Esophagus squamous epithelium (tissue), 5 donors: Measurements from ENCODE around the gene ADAMTS12. TPM values are rescaled to one million over a fixed set of nuclear protein-coding genes. Genes with fewer than 3 reads are reported as not detected.

ENCODE experiments used
- DNase-seq: peaks from one replicate; lab custom pipeline; 2025; lab: John Stamatoyannopoulos, UW
- H3K27ac ChIP-seq, 4 donors: fragments of 200-600 bp; sonication (generic); one replicate each; pipeline ENCODE4 v1.5.1; 2016 to 2019; ENCODE audit warnings: mild to moderate bottlenecking in 1 of 4
- H3K27me3 ChIP-seq, 4 donors: fragments of 200-600 bp; sonication (generic); 1 replicate in 3 of 4; 2 replicates in 1 of 4; pipeline versions ENCODE4 v1.5.1 to v1.6.0; 2017 to 2021; ENCODE audit warnings: antibody characterized with exemption in 1 of 4
- H3K36me3 ChIP-seq, 3 donors: fragments of 200-600 bp; sonication (generic); one replicate each; pipeline ENCODE4 v1.5.1; 2016 to 2019
- H3K4me1 ChIP-seq, 3 donors: fragments of 200-600 bp; sonication (generic); one replicate each; pipeline ENCODE4 v1.5.1; 2017 to 2019
- H3K4me3 ChIP-seq, 4 donors: fragments of 200-600 bp; sonication (generic); 1 replicate in 3 of 4; 2 replicates in 1 of 4; pipeline ENCODE4 v1.5.1; 2016 to 2019; ENCODE audit warnings: mild to moderate bottlenecking in 2 of 4, moderate library complexity in 1 of 4
- H3K9me3 ChIP-seq, 3 donors: fragments of 200-600 bp; sonication (generic); one replicate each; pipeline ENCODE4 v1.5.1; 2016 to 2019
- CTCF ChIP-seq, 6 experiments: fragments of 450-650 bp in 4 of 6; fragments of 200-600 bp in 2 of 6; sonication (generic) in 2 of 6; IDR thresholded peaks; one replicate each; pipeline ENCODE4 v1.5.1; 2016 to 2019; ENCODE audit warnings: antibody characterized with exemption in 6 of 6, mild to moderate bottlenecking in 4 of 6, moderate library complexity in 4 of 6
- POLR2A ChIP-seq, 4 donors: fragments of 450-650 bp; IDR thresholded peaks; one replicate each; pipeline ENCODE4 v1.6.1; 2017; ENCODE audit warnings: antibody characterized with exemption in 4 of 4, mild to moderate bottlenecking in 4 of 4, moderate library complexity in 3 of 4
- WGBS, 2 donors: methylation state at CpG; one replicate each; pipeline ENCODE4 v1.1.5; 2018; 5-methylcytosine and 5-hydroxymethylcytosine counted together
- intact Hi-C: fragments of 100-400 bp; cut with DNase I; formaldehyde crosslinking; loops from one replicate; pipeline ENCODE4 v1.15.0; 2022
- total RNA-seq, 4 donors: library from RNA; depleted of rRNA; stranded (reverse); fragments of >200 nt; gene quantifications; one replicate each; pipeline ENCODE4 v1.1.0, GENCODE V29; 2016
- donor health status: DM: yes; HTN: yes; CAD: no.

ADAMTS12 gene
- total RNA-seq, 4 donors from 2014 or later: 0.73 to 1.3 (median 0.76) TPM; not detected in 1

- no peak for DNase-seq
- Histone ChIP-seq H3K4me1 (no peaks in the 10 kb centered on the region), H3K36me3 (no peaks in the 10 kb centered on the region), H3K27me3 (no peaks in the 10 kb centered on the region), H3K27ac (no peak overlapping the region), H3K9me3 (no peaks in the 10 kb centered on the region), H3K4me3 (no peak overlapping the region)
- intact Hi-C loops: no loop called here
- WGBS, 2 donors: 71 to 80% methylated on average over 6 to 8 of the region's 10 CpGs
- TF ChIP-seq CTCF (IDR thresholded peaks at IDR 0.05) (no peak), POLR2A (IDR thresholded peaks at IDR 0.05) (no peak)
These were observed 361.4 kb downstream of the ADAMTS12 start for GRCh38 chr5:33530183-33531036.

GRCh38 chr5:33527696-33528095 lies 364.1 kb downstream of the ADAMTS12 start:
- intact Hi-C loops: no loop called here
- Histone ChIP-seq H3K27ac (no peak overlapping the region), H3K4me3 (no peak overlapping the region), H3K36me3 (no peaks in the 10 kb centered on the region), H3K4me1 (no peaks in the 10 kb centered on the region), H3K27me3 (no peaks in the 10 kb centered on the region), H3K9me3 (no peaks in the 10 kb centered on the region)
- DNase-seq: no peak
- no peak for TF ChIP-seq CTCF (IDR thresholded peaks at IDR 0.05)
- 95 to 100% methylated on average over 2 of the region's 2 CpGs for WGBS, 2 donors

- no peak overlapping the region for H3K4me3 ChIP-seq
- no peaks in the 10 kb centered on the region for H3K4me1 ChIP-seq
- no peak for DNase-seq
- H3K27ac ChIP-seq: no peak overlapping the region
- intact Hi-C loops: no loop called here
- no peaks in the 10 kb centered on the region for H3K9me3 ChIP-seq
- no peaks in the 10 kb centered on the region for H3K27me3 ChIP-seq
- no peaks in the 10 kb centered on the region for H3K36me3 ChIP-seq
- TF ChIP-seq POLR2A (IDR thresholded peaks at IDR 0.05) (no peak), CTCF (IDR thresholded peaks at IDR 0.05) (no peak)
- 51 to 65% methylated on average over 4 of the region's 4 CpGs for WGBS, 2 donors
These were observed 365.0 kb downstream of the ADAMTS12 start for GRCh38 chr5:33526755-33527154.

GRCh38 chr5:33524476-33524875 lies 367.3 kb downstream of the ADAMTS12 start:
- Histone ChIP-seq H3K27ac (no peak overlapping the region), H3K36me3 (no peaks in the 10 kb centered on the region), H3K9me3 (no peaks in the 10 kb centered on the region), H3K4me3 (no peak overlapping the region), H3K27me3 (no peaks in the 10 kb centered on the region), H3K4me1 (no peaks in the 10 kb centered on the region)
- DNase-seq: no peak
- intact Hi-C loops: no loop called here
- TF ChIP-seq CTCF (IDR thresholded peaks at IDR 0.05) (no peak), POLR2A (IDR thresholded peaks at IDR 0.05) (no peak)
- 92 to 100% methylated on average over 2 of the region's 2 CpGs for WGBS, 2 donors

- intact Hi-C loops: no loop called here
- H3K27me3 ChIP-seq: no peaks in the 10 kb centered on the region
- no peak overlapping the region for H3K4me3 ChIP-seq
- WGBS, 2 donors: 77 to 81% methylated on average over 2 of the region's 2 CpGs
- TF ChIP-seq CTCF (IDR thresholded peaks at IDR 0.05): no peak
- TF ChIP-seq POLR2A (IDR thresholded peaks at IDR 0.05): no peak
- H3K9me3 ChIP-seq: no peaks in the 10 kb centered on the region
- H3K36me3 ChIP-seq: no peaks in the 10 kb centered on the region
- no peaks in the 10 kb centered on the region for H3K4me1 ChIP-seq
- no peak overlapping the region for H3K27ac ChIP-seq
- DNase-seq: no peak
These were observed 368.5 kb downstream of the ADAMTS12 start for GRCh38 chr5:33523208-33523771.
